Measurements from ENCODE around the gene LSM12. TPM values are rescaled to one million over a fixed set of nuclear protein-coding genes. Genes with fewer than 3 reads are reported as not detected.

Gene LSM12
- total RNA-seq, 2 donors from 2014 or later = 24.9 to 30.8 TPM

DNA sequence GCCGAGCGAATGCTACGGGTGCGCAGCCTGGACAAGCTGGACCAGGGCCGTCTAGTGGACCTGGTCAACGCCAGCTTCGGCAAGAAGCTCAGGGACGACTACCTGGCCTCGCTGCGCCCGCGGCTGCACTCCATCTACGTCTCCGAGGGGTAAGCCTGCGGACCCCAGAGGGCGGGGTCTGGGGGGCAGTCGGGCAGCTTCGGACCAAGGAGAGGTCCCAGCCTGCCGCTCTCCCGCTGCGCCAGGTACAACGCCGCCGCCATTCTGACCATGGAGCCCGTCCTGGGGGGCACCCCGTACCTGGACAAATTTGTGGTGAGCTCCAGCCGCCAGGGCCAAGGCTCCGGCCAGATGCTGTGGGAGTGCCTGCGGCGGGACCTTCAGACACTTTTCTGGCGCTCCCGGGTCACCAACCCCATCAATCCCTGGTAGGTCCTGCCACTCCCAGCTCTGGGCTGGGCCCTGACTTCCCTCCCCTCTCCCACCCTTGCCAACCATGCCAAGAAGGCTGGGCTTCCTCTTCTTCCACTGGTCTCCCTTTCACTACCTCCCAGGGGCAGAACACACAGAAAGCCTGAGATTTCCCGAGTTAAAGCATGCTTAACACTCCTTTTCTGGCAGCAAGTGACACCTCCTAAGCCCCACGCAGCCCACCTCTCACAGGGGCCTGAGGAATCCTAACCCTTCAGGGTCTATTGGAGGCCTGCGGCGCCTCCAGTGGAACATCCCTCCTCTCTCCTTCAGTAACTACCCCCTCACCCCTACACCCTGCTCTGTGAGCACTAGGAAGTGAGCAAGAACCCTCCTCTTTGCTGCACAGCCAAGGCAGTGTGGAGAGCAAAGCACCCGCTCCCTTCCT, 58.9 kb downstream of the LSM12 start:
- Histone ChIP-seq H3K36me3 (peaks cover 3% of the 10 kb centered on the region), H3K27ac (peak overlapping the region in 1 of 2 donors; percentile 41), H3K4me3 (peak overlapping the region; percentile 90), H3K4me1 (ENCODE audit: control insufficient read depth in 1 of 2, low read depth in 2 of 2) (peaks cover 26 to 38% of the 10 kb centered on the region in 2 donors), H3K27me3 (replicated peaks; ENCODE audit: insufficient read depth) (peaks cover 5% of the 10 kb centered on the region), H3K9me3 (no peaks in the 10 kb centered on the region)
- no peak for ATAC-seq (ENCODE audit: insufficient number of reproducible peaks, low FRiP score, low read depth)
- DNase-seq (ENCODE audit: low spot score) = no peak
- TF ChIP-seq, protein P1, sequence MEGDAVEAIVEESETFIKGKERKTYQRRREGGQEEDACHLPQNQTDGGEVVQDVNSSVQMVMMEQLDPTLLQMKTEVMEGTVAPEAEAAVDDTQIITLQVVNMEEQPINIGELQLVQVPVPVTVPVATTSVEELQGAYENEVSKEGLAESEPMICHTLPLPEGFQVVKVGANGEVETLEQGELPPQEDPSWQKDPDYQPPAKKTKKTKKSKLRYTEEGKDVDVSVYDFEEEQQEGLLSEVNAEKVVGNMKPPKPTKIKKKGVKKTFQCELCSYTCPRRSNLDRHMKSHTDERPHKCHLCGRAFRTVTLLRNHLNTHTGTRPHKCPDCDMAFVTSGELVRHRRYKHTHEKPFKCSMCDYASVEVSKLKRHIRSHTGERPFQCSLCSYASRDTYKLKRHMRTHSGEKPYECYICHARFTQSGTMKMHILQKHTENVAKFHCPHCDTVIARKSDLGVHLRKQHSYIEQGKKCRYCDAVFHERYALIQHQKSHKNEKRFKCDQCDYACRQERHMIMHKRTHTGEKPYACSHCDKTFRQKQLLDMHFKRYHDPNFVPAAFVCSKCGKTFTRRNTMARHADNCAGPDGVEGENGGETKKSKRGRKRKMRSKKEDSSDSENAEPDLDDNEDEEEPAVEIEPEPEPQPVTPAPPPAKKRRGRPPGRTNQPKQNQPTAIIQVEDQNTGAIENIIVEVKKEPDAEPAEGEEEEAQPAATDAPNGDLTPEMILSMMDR (IDR thresholded peaks at IDR 0.05) = no peak

DNA sequence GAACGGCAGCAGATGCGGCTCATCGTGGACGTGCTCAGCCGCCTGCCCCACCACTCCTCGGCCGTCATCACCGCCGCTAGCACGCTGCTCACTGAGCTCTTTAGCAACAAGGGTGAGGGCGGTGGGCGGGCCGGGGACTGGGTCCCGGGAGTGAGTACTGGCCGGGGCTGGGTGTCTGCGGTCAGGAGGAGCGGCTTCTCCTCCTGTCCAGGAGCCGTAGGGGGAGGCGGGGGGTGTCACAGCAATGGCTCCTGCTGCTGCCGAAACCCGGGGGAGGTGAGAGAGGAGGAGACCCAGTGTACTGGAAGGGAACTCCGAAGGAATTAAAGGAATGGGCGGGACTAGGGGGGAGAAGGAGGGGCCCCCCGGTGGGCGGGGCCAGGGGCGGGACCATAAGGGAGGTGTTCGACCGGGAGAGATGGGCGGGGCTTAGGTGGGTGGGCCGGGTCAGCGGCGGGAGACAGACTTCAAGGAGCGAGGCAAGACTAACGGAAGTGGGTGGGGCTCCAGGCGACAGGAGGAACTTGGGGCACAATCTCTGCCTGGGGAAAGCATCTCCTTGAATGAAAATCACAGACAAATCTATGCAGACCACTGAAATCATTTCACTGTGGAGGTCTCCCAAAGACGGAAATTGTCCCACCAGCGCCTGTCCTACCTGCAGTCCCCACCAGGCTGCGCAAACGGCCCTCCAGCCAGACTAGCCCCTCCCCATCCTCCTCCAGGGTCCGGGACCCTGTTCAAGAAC, 59.7 kb downstream of the LSM12 start:
- DNase-seq (ENCODE audit: low spot score) (peak; percentile 99), ATAC-seq (ENCODE audit: insufficient number of reproducible peaks, low FRiP score, low read depth) (peak; percentile 76)
- H3K27me3 ChIP-seq (replicated peaks; ENCODE audit: insufficient read depth) = peaks cover 5% of the 10 kb centered on the region
- H3K4me3 ChIP-seq = peak overlapping the region; percentile 90
- peaks cover 26 to 38% of the 10 kb centered on the region in 2 donors for H3K4me1 ChIP-seq (ENCODE audit: control insufficient read depth in 1 of 2, low read depth in 2 of 2)
- peaks cover 3% of the 10 kb centered on the region for H3K36me3 ChIP-seq
- H3K9me3 ChIP-seq = no peaks in the 10 kb centered on the region
- TF ChIP-seq, protein P1 (IDR thresholded peaks at IDR 0.05) = peak; percentile 67
- peak overlapping the region in 1 of 2 donors; percentile 41 for H3K27ac ChIP-seq

DNA sequence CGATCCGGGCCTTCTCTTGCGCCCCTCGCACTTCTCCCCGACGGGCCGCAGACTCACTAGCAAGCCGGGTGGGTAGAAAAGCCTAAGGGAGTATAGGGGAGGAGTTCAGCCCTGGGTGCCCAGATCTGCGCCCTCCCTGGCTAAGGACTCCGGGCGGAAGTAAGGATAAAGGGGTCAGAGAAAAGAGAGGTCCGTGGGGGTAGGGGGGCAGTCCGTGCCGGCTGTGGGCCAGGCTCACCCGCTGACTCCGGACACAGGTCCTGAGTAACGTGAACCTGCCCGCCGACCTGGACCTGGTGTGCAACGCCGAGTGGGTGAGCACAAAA, 60.2 kb downstream of the LSM12 start:
- Histone ChIP-seq H3K4me1 (ENCODE audit: control insufficient read depth in 1 of 2, low read depth in 2 of 2) (peaks cover 26 to 38% of the 10 kb centered on the region in 2 donors), H3K36me3 (peaks cover 3% of the 10 kb centered on the region), H3K27me3 (replicated peaks; ENCODE audit: insufficient read depth) (peaks cover 5% of the 10 kb centered on the region), H3K27ac (peak overlapping the region in 1 of 2 donors; percentile 30), H3K4me3 (peak overlapping the region; percentile 90), H3K9me3 (no peaks in the 10 kb centered on the region)
- ATAC-seq (ENCODE audit: insufficient number of reproducible peaks, low FRiP score, low read depth) = no peak
- DNase-seq (ENCODE audit: low spot score) = no peak
- TF ChIP-seq, protein P1 (IDR thresholded peaks at IDR 0.05) = no peak

DNA sequence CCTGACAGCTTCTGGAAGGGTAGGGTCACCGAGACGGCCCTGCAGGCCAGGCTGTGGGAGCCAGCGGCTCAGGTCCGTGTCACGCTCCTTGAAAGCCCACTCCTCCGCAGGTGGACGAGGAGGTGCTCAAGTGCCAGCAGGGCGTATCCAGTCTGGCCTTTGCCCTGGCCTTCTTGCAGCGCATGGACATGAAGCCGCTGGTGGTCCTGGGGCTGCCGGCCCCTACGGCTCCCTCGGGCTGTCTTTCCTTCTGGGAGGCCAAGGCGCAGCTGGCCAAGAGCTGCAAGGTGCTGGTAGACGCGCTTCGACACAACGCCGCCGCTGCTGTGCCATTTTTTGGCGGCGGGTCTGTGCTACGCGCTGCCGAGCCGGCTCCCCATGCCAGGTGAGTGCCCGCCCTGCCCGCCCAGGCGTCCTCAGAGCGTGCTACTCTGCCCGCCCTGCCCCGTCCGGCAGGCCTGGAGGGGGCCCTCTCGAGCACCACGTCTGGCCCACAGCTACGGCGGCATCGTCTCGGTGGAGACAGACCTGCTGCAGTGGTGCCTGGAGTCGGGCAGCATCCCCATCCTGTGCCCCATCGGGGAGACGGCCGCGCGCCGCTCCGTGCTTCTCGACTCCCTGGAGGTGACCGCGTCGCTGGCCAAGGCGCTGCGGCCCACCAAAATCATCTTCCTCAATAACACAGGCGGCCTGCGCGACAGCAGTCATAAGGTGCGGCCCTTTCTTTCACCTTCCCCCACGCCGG, 60.8 kb downstream of the LSM12 start:
- peaks cover 5% of the 10 kb centered on the region for H3K27me3 ChIP-seq (replicated peaks; ENCODE audit: insufficient read depth)

More for the DNA sequence above, 60.8 kb downstream of the LSM12 start:
- peak overlapping the region in 1 of 2 donors; percentile 30 for H3K27ac ChIP-seq
- H3K4me3 ChIP-seq = peak overlapping the region; percentile 90
- DNase-seq (ENCODE audit: low spot score) (no peak), ATAC-seq (ENCODE audit: insufficient number of reproducible peaks, low FRiP score, low read depth) (no peak)
- no peaks in the 10 kb centered on the region for H3K9me3 ChIP-seq
- TF ChIP-seq, protein P1 (IDR thresholded peaks at IDR 0.05) = no peak
- peaks cover 3% of the 10 kb centered on the region for H3K36me3 ChIP-seq
- peaks cover 26 to 38% of the 10 kb centered on the region in 2 donors for H3K4me1 ChIP-seq (ENCODE audit: control insufficient read depth in 1 of 2, low read depth in 2 of 2)
